ENCODE results near the gene ISLR.

The ISLR gene

DNA sequence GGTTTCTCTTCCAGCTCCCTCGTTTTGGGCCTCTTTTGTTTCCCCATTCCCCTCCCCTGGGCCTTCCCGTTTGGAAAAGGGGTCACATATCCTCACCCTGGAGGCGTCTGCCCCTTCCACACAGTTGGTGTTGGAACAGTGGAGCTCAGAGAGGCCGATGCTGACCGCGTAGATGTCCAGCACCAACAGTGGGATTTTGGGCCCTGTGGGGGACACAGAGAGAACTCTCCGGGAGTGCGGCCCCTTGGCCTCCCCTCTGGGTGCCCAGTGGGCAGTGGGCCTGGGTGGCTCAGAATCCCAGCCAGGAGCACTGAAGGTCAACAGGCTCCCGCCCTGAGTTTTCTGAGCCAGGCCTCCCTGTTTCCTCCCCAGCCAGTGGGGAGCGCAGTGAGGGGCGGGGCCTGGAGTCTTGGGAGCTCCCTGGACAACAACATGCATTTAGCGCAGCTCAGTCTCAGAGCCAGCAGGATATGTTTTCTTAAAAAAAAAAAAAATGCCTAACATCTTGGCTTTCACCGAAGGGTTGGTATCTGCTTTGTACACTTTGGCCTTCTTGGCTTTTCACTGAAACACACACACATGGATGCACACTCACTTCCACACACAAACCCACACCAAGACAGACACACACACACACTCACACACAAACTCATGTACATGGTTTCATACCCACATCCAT lies 670 bp upstream of the ISLR start:
- DNase-seq (ENCODE audit: low spot score): peak; percentile 79

DNA sequence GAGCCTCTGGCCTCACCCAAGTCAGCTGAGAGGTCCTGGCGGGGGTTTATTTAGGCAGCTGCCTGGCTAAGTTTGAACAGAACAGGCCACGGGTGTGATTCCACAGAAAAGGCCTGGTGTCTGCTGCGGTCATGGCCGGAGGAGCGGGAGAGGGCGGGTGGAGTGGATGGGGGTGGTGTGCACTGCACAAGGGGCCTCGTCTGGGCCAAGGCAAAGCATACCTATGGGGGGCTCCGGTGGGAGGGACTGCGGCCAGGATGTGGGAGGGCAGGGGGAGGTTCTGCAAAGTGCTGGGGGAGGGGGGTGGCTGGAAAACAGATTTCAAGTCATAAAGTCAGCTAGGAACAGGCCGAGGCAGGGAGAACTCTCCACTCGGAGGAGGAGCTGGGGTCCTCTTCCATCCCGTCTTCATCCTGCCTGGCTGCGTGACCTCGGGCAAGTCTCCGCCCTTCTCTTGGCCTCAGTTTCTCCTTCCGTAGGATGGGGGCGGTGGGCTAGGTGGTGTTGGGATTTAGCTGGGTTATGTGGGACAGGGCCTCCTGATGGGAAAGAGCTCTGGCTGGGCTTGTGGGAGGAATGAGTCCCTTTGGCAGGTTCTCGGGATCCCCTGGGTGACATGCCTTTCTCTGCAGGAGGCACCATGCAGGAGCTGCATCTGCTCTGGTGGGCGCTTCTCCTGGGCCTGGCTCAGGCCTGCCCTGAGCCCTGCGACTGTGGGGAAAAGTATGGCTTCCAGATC lies 878 bp downstream of the ISLR start:
- no peak for DNase-seq (ENCODE audit: low spot score)

DNA sequence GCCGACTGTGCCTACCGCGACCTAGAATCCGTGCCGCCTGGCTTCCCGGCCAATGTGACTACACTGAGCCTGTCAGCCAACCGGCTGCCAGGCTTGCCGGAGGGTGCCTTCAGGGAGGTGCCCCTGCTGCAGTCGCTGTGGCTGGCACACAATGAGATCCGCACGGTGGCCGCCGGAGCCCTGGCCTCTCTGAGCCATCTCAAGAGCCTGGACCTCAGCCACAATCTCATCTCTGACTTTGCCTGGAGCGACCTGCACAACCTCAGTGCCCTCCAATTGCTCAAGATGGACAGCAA lies 1.4 kb downstream of the ISLR start:
- no peak for DNase-seq (ENCODE audit: low spot score)

DNA sequence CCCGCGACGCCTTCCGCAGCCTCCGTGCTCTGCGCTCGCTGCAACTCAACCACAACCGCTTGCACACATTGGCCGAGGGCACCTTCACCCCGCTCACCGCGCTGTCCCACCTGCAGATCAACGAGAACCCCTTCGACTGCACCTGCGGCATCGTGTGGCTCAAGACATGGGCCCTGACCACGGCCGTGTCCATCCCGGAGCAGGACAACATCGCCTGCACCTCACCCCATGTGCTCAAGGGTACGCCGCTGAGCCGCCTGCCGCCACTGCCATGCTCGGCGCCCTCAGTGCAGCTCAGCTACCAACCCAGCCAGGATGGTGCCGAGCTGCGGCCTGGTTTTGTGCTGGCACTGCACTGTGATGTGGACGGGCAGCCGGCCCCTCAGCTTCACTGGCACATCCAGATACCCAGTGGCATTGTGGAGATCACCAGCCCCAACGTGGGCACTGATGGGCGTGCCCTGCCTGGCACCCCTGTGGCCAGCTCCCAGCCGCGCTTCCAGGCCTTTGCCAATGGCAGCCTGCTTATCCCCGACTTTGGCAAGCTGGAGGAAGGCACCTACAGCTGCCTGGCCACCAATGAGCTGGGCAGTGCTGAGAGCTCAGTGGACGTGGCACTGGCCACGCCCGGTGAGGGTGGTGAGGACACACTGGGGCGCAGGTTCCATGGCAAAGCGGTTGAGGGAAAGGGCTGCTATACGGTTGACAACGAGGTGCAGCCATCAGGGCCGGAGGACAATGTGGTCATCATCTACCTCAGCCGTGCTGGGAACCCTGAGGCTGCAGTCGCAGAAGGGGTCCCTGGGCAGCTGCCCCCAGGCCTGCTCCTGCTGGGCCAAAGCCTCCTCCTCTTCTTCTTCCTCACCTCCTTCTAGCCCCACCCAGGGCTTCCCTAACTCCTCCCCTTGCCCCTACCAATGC lies 2.0 kb downstream of the ISLR start:
- DNase-seq (ENCODE audit: low spot score): no peak

DNA sequence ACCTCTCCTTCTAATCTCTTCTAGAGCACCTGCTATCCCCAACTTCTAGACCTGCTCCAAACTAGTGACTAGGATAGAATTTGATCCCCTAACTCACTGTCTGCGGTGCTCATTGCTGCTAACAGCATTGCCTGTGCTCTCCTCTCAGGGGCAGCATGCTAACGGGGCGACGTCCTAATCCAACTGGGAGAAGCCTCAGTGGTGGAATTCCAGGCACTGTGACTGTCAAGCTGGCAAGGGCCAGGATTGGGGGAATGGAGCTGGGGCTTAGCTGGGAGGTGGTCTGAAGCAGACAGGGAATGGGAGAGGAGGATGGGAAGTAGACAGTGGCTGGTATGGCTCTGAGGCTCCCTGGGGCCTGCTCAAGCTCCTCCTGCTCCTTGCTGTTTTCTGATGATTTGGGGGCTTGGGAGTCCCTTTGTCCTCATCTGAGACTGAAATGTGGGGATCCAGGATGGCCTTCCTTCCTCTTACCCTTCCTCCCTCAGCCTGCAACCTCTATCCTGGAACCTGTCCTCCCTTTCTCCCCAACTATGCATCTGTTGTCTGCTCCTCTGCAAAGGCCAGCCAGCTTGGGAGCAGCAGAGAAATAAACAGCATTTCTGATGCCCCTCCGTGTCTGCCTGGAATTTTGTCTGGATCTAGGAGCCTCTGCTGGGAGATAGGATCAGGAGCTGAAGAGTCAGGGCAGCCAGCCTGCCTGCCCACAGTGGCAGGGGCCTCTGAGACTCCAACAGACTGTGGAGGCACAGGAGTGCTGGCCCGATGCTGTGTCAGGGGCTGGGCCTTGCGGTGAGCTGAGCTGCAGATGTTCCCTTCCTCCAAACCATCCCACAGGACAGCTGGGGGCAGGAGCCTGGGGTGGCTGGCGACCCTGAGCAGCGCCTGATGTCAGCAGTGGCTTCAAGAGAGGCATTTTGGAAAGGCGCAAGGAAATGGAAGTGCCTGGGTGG lies 3.0 kb downstream of the ISLR start:
- DNase-seq (ENCODE audit: low spot score): peak; percentile 64

DNA sequence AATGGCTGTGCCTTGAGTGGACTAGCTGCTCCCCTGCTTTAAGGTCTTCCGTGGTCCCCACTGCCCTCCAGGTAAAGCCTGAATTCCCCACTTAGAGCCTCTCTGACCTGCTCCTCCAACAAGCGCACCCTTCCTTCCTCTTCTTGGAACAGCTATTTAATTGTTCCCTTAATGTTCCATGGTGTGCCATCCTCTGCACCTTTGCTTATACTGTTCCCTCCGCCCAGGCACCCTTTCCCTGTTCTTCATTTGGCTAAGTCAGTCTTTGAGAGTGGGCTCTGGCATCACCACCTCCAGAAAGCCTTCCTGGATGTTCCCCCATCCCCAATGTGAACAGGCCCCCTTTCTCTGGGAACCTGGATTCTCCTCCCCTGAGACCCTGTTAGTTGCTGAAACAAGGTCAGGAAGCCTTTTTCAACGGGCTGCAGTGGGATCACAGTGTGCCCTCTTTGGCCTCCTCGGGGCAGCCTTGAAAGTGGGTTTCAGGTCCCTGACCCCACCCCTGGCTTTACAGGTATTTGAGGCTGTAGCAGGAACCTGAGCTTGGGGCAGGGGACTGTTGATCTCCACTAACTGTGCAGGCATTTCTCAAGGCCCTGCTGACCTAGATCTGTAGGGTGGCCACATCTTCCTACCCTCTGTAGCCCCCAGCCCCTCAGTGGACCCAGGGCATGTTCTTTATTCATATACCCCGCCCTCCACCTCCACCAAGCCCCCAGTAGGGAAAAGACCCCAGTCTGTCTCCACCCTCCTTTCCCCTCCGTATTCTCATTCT lies 5.0 kb downstream of the ISLR start:
- DNase-seq (ENCODE audit: low spot score): no peak

DNA sequence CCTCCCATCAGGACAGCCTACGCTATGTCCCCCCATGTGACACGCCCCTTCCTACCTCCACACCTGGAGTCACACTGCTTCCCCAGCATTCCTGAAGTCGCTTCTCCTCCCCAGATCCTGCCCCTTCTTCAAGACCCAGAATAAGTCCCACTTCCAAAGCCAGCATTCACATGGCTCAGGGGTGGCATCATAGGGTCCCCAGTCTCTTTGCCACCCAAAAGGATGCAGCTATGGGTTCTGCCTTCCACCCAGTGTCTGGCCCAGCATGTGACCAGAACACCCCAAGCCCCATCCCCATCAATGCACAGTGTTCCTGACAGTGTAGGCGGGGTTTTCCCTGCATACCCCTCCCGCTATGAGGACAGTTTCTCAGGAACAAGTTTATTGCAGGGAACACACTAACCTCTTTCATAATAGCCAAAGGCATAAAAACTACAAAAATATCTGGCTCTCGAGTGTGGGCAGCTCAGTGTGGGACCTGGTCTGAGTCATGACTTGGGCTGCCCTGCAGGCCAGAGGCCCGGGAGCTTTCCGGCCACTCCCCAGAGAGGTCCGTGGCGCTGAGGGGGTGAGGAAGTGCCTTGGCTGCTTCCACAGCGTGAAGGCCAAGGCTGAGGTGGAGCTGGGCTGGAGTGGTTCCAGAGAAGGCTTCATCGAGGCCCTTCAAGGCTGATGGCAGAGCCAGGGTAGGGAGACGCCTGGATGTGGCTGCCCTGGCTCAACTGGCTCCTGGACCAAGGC lies 5.8 kb downstream of the ISLR start:
- DNase-seq (ENCODE audit: low spot score): peak; percentile 66

DNA sequence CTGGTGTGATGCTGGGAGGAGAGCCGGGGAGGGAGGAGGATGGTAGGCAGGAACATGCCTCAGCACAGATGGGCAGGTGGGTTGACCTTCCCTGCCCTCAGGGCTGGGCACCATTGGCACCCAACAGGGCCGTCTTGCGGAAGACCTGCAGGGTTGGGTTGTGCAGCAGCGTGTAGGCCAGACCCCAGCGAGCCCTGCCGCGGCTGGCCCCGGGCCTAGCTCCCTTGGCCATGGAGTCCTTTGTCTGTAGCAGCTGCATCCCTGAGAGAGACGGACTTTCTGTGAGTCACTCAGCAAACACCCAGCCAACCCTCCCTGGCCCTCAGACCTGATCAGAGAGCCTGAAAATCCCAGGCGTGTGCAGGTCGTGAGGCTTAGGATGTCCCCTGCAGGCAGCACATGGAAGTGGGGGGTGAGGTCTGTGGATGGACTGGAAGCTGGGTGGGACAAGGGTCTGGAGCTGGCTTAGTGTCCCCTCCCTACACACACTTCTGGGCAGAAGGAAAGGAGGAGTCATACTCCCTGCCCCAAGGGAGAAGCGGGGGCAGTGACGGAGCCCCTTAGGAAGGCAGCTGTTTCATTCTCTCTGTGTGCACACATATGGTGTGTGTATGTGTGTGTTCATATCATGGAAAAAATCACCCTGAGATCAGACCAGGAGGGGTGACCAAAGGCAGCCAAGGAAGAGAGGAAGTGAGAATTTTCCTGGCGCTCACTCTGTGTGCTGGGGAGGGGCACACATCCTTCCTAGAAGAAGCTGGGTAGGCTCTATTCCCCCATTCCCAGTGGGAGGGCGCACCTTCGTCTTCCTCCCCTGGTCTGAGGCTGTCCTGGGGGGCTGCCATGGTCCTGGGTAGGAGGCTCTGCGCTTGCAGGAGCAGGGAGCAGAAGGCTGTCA lies 6.7 kb downstream of the ISLR start:
- DNase-seq (ENCODE audit: low spot score): no peak

DNA sequence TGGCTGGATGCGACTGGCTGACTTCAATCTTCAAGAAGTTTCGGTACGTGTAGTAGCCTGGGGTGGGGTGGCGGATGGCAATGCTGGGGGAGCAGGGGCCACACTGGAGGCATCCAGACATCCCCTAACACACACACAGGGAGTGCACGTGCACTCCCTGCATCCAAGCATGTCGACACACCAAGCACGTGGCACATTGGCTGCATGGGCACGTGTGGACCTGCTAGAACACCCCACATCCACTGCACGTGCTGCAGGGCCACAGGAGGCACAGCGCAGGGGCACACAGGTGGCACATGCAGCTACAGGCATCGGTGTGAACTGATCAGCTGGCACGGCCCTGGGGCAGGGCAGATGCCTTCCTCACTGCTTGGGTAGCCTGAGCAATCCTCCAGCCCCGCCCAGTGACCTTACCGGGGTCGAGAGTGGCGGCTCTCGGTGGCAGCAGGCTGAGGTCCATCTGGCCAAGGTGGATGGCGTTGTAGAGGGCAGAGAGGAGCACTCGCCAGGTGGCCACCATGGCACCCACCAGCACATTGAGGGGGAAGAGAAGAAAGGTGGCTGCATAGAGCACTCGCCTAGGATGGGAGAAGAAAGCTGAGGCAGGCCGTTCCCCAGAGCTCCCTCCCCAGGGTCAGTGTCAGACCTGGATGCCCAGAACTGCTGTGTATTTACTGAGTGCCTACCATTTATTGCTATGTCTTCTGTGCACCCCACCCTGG lies 7.5 kb downstream of the ISLR start:
- no peak for DNase-seq (ENCODE audit: low spot score)

DNA sequence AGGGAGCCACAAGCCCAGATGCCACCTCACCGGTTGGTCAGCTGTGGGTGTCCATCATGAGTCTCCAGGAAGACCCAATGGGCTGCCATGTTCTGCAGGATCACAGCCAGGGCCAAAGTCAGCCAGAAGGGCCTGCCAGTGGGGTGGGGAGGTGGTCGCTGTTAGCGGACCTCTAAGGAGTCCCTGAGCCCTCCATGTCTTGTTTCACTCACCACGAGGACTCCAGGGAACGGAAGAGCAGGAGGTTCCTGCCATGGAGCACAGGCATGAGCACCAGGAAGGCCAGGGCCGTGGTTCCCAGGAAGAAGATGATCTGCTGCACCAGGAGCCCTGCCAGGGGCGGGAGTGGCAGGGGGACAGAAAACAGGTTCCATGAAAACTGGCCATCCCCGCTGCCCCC lies 8.6 kb downstream of the ISLR start:
- no peak for DNase-seq (ENCODE audit: low spot score)

DNA sequence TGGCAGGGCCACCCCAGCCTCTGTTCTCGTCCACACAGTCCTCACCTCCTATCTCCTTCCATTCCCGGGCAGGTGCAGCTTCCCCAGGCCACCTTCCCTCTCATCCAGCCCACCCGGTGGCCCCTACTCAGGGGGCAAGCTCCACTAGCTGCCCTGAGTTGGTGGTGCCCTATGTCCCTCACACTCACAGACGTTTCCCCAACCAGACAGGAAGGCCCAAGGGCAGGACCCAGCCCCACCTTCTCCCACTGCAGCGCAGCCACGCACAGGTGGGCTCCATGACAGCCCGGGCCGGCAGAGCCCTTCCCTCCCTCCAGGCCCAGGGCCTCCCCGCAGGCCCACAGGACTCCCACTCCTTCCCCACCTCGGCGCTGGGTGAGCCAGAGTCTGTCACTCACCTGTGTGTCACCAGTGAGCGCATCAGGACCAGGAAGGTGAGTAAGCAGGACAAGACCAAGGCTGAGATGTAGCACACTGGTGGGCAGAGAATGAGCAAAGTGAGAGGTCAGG lies 11.1 kb downstream of the ISLR start:
- DNase-seq (ENCODE audit: low spot score): no peak

DNA sequence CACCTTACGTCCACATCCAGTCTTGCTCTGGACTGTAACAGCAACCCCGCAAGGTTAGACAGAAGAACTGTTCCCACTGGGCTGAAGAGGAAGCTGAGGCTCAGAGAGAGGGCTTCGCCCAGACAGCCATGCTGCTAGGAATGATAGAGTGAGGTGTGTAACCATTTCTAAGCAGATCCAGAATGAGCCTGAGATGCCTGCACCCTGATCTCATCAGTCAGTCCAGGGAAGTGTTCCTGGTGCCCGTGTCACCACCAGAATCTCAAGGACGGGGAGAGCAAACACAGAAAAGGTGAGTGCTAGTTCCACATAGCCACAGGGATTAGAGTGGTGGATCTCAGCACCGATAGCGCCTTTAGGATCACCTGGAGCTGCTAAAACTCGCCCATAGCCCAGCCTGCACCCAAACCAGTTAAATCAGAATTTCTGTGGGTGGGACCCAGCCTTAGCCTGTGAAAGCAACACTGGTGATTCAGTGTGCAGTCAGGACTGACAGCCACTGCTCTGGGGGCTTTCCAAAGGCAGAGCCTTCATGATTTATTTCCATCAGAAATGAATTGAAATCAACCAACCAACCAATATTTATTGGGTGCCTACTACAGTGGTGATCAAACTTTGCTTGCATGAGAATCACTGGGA lies 12.3 kb downstream of the ISLR start:
- no peak for DNase-seq (ENCODE audit: low spot score)

DNA sequence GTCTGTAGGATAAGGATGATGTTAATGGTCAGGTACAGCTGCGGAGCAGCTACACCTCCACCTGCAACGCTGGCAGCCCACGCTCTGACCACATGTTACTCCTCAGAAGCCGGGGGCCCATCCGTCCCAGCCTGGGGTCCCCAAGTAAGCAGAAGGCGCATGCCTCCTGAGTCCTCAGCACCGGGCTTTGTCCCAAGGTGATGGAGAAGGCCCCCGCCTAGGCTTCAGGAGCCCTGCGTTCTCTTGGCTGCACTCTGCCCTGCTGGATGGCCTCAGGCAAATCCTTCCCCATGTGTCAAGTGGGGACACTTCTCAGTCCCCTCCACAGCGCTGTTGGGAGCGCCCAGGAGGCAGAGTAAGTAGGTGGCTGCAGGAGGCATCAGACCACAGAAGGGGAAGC lies 14.7 kb downstream of the ISLR start:
- DNase-seq (ENCODE audit: low spot score): no peak

DNA sequence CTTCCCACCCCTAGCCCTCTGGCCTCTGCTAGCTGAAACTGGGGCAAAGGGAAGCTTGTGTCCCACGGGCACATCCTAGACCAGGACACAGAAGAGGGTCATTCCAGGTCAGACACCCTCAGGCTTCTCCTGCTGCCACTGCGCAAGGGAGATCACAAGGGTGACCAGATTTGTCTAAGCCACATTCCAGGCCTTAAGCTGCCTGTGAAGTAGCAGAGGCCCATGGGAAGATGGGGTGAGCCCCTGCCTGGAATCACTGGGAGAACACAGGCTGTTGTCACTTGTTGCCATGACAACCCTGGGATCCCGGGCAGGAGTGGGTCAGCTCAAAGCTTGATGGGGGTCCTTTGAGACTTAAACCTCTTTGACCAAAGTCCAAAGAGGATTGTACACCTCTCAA lies 18.3 kb downstream of the ISLR start:
- no peak for DNase-seq (ENCODE audit: low spot score)

DNA sequence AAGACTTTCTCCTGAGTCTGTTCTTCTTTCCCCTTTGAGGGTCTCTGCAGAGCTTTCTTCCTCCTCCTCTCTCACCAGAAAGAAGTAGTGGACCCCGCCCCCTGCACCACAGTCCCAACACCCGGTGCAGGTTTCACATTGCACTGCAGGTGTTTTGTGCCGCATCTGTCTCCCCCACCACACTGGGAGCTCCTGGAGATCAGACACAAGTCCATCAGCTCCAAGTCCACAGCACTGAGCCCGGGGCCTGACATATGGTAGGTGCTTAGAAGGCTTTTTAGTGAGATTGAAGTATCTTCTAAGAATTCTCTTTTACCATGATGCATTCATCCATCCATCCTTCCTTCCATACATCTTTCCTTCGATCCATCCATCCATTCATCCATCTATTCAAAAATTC lies 19.2 kb downstream of the ISLR start:
- DNase-seq (ENCODE audit: low spot score): no peak

DNA sequence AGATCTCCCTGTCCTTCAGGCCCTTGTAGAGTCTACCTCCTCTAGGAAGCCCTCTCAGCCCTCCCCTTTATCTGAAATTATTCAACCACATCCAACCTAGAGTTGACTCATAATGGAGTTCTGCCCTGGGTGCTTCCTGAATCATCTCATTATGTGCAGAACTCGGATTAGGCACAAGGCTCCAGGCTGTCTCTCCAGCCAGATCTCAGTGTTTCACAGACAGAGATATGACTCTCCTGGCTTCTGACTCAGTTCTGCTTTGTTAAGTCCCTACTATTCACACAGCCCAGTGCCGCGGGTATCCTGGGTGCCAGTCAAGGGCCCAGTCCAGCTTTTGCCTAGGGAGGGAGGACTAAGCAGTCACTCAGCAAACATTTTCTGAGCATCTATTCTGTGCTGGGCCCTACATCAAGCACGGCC lies 19.8 kb downstream of the ISLR start:
- DNase-seq (ENCODE audit: low spot score): no peak

DNA sequence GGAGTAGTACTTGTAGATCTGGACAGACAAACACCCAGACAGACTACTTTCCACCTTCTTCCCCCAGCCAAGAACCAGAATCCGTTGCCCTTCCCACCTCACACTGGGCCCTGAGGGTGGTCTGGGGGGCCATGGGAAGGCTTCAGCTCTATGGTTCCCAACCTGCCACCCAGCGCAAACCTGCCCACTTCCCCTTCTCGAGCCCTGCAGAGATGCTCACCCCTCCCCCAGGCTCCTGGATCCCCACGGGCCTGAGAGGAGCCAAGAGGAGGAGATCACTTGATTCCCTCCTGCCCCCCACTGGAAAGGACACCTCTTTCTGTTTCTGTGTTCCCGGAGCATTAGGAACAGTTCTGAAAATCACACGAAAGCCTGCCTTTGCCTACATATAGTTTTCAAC lies 20.4 kb downstream of the ISLR start:
- no peak for DNase-seq (ENCODE audit: low spot score)

Measured in iPS-NIHi11 (cell line).